GM18502 (cell line): ENCODE data around the gene CAMK1D.

Experiments
- ATAC-seq: cut with Tn5 transposase; IDR thresholded peaks from one replicate; pipeline ENCODE4 v1.9.1; 2021; ENCODE audit warnings: mild to moderate bottlenecking; ENCODE audit not compliant: unreplicated experiment, poor library complexity

The CAMK1D gene

GRCh38 chr10:12396567-12396966 is 47.2 kb downstream of the CAMK1D start:
- ATAC-seq, result no peak

- ATAC-seq, result no peak
Observed at GRCh38 chr10:12397147-12397896, 48.0 kb downstream of the CAMK1D start.

- no peak for ATAC-seq
Observed at GRCh38 chr10:12397941-12398340, 48.6 kb downstream of the CAMK1D start.

GRCh38 chr10:12400266-12400931 is 51.1 kb downstream of the CAMK1D start:
- no peak for ATAC-seq

- ATAC-seq, result no peak
Observed at GRCh38 chr10:12401466-12401865, 52.1 kb downstream of the CAMK1D start.

GRCh38 chr10:12403119-12403518 is 53.8 kb downstream of the CAMK1D start:
- ATAC-seq, result no peak

- ATAC-seq, result no peak
Observed at GRCh38 chr10:12405342-12406320, 56.3 kb downstream of the CAMK1D start.

GRCh38 chr10:12406764-12407400 is 57.5 kb downstream of the CAMK1D start:
- no peak for ATAC-seq

- ATAC-seq, result no peak
Observed at GRCh38 chr10:12408472-12408871, 59.1 kb downstream of the CAMK1D start.

- ATAC-seq, result no peak
Observed at GRCh38 chr10:12409161-12409560, 59.8 kb downstream of the CAMK1D start.

- ATAC-seq, result no peak
Observed at GRCh38 chr10:12409613-12410012, 60.3 kb downstream of the CAMK1D start.

GRCh38 chr10:12412666-12413368 is 63.5 kb downstream of the CAMK1D start:
- no peak for ATAC-seq

- no peak for ATAC-seq
Observed at GRCh38 chr10:12413369-12413711, 64.0 kb downstream of the CAMK1D start.

GRCh38 chr10:12414278-12414989 is 65.1 kb downstream of the CAMK1D start:
- ATAC-seq, result no peak

GRCh38 chr10:12416344-12417050 is 67.2 kb downstream of the CAMK1D start:
- no peak for ATAC-seq

GRCh38 chr10:12417331-12417730 is 68.0 kb downstream of the CAMK1D start:
- ATAC-seq, result no peak

- ATAC-seq, result no peak
Observed at GRCh38 chr10:12418000-12418399, 68.7 kb downstream of the CAMK1D start.

- no peak for ATAC-seq
Observed at GRCh38 chr10:12418725-12419261, 69.4 kb downstream of the CAMK1D start.
